Right cardiac atrium (tissue), 5 donors: ENCODE results near the gene TLE3. TPM values are rescaled to one million over a fixed set of nuclear protein-coding genes. Genes with fewer than 3 reads are reported as not detected.

Source experiments
- ATAC-seq, 2 donors: fragments of 200-7000 bp; cut with Tn5 transposase; one replicate each; pipeline versions ENCODE4 v1.8.0 to v1.9.1; 2020; ENCODE audit warnings: moderate library complexity in 2 of 2, mild to moderate bottlenecking in 1 of 2
- DNase-seq, 3 donors: peaks; one replicate each; pipeline ENCODE4 v3.0.0-alpha.2; 2020
- H3K27ac ChIP-seq: one replicate; pipeline ENCODE4 v1.5.1; 2013; ENCODE audit warnings: mild to moderate bottlenecking, low read length, control low read depth, moderate library complexity
- H3K27me3 ChIP-seq: one replicate; pipeline ENCODE4 v1.6.1; 2013; ENCODE audit not compliant: control insufficient read depth, insufficient read depth
- H3K4me1 ChIP-seq: one replicate; pipeline ENCODE4 v1.6.1; 2013; ENCODE audit warnings: low read length; ENCODE audit not compliant: control insufficient read depth, insufficient read depth
- H3K4me3 ChIP-seq: one replicate; pipeline ENCODE4 v1.5.1; 2013; ENCODE audit warnings: low read length, control low read depth
- H3K9me3 ChIP-seq: one replicate; pipeline ENCODE4 v1.6.1; 2013; ENCODE audit warnings: low read length; ENCODE audit not compliant: control insufficient read depth
- WGBS: extraction: QIAGEN DNeasy Blood & Tissue Kit; methylation state at CpG from one replicate; pipeline ENCODE4 v1.1.7; 2013; 5-methylcytosine and 5-hydroxymethylcytosine counted together
- intact Hi-C, 4 donors: fragments of 100-400 bp; cut with DNase I; formaldehyde crosslinking; loops; one replicate each; pipeline versions ENCODE4 v1.11.0 to v1.14.0; 2022 to 2023
- polyA plus RNA-seq: library from polyadenylated mRNA; stranded (reverse); fragments of 200-250 nt; gene quantifications from one replicate; pipeline ENCODE4 v1.2.3, GENCODE V29; 2013
- total RNA-seq, 4 donors: library from RNA; stranded (reverse); fragmentation: NEBNext Ultra II Directional; extraction: Animal tissue kit (Norgen Biotek cat#: 25700); gene quantifications; one replicate each; pipeline ENCODE4 v1.2.1, GENCODE V29; 2021
- donor health status: healthy with polysubstance abuse.
- donor health status: DM: no; HTN: yes; CAD: no.
- donor health status: DM: no; HTN: no; CAD: no.
- donor health status: DM: no; HTN: yes; CAD: no; lungs with severe emphysema.
- donor health status: DM: yes; HTN: yes; CAD: no.

TLE3 gene
- total and polyA plus RNA-seq, 5 donors: 10.7 to 35.4 (median 23.5) TPM

- peaks cover 17% of the 10 kb centered on the region for H3K4me1 ChIP-seq
- DNase-seq (no peak), ATAC-seq (peak; percentile 8 to 40)
- H3K27ac ChIP-seq: peak overlapping the region; percentile 9
- intact Hi-C loops: no loop called here
- no peaks in the 10 kb centered on the region for H3K27me3 ChIP-seq
- H3K9me3 ChIP-seq: no peaks in the 10 kb centered on the region
- WGBS: 61% methylated on average over 11 of the region's 11 CpGs
- H3K4me3 ChIP-seq: no peak overlapping the region
Measured at GRCh38 chr15:70025413-70026296, 72.1 kb downstream of the TLE3 start.

DNA sequence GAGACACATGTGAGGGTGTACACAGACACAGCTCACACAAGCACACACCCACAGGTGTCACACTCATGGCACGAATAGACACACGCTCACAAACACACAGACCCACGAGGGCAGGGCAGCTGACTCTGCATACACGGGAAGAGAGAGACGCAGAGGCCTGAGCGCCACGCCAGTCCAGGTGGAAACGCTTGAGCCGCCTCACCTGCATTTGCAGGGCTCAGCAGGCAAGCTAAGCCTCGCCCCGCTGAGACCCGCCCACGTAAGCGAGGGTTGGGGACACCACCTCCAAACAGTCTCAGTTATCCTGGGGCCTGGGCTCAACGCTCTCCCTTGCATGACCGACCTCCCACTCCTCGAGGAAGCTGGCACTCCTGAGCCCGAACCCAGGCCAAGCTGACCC is 73.2 kb downstream of the TLE3 start:
- DNase-seq: no peak
- 85% methylated on average over 18 of the region's 18 CpGs for WGBS
- Histone ChIP-seq H3K4me3 (no peak overlapping the region), H3K27me3 (no peaks in the 10 kb centered on the region), H3K9me3 (no peaks in the 10 kb centered on the region), H3K4me1 (peaks cover 17% of the 10 kb centered on the region), H3K27ac (no peak overlapping the region)
- intact Hi-C loops: no loop called here
- no peak for ATAC-seq

DNA sequence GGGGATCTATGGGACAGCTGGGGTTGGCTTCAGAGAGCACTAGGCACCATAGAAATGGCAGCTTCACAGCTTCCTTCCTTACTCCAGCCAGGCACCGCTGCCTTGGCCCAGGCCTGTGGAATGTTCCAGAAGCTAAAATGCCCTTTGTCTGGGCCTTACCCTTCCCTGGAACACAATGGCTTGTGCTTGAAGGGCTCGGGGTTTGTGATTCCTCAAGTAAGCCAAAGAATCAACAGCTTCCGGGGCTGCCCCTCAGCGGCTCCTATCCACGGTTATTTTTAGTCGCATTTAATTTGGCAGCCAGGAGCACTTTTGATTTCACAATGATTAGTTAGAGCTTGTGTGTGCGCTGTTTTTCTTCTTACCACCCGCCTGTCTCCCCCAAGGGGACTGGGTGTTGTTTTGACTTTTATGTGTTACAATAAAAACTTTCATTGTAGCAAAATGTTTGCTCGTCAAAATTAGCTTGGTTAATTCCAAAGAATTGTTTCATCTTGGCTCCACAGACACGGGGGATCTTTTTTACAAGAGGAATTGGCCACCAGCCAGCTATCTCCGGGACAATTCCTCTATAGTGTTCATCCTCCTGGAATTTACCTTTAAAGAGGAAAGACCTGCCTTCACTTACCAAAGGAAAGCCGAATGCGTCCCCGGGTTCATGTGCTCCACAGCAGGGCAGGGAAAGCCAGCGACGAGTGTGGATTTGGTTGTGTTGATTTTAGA is 73.8 kb downstream of the TLE3 start:
- Histone ChIP-seq H3K4me3 (no peak overlapping the region), H3K4me1 (peaks cover 17% of the 10 kb centered on the region), H3K27ac (no peak overlapping the region), H3K27me3 (no peaks in the 10 kb centered on the region), H3K9me3 (no peaks in the 10 kb centered on the region)
- intact Hi-C loops: no loop called here
- ATAC-seq (peak; percentile 59 to 84), DNase-seq (peak in 2 of 3 donors; percentile 51 to 71)
- WGBS: 27% methylated on average over 16 of the region's 16 CpGs

DNA sequence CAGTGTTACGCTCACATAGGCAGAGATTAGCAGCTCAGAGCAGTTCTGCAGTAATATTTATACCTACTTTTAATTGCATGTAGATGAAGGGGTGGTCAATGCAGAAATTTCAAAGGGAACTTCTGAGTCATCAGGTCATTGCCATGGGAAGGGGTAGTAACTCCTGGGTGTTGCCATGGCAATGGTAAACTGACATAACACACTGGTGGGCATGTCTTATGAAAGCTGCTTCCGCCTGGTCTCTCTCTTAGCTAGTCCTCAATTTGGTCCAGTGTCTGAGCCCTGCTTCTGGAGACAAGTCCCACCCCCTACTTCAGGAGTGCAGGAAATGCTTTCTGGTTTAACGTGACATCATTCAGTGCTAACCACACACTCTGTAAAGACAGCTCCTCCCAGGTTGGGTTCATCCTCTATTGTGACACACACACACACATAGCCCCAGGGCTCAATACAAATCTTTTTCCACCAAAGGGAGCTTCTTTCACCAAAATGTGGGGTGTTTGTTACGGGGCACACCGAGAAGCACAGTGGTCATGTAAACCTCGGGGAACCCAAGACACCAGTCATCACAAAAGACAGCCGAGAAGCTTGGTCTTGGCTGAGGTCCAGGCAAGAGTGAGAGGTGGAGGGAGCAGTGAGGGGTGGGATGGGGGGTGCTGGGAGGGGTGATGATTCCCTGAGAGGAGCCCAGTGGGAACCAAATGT is 74.5 kb downstream of the TLE3 start:
- WGBS: 75% methylated on average over 7 of the region's 7 CpGs
- peaks cover 17% of the 10 kb centered on the region for H3K4me1 ChIP-seq

GRCh38 chr15:70020229-70020628 is 77.5 kb downstream of the TLE3 start:
- no peaks in the 10 kb centered on the region for H3K27me3 ChIP-seq
- no peak overlapping the region for H3K27ac ChIP-seq
- DNase-seq (no peak), ATAC-seq (no peak)
- intact Hi-C loops: no loop called here
- H3K9me3 ChIP-seq: no peaks in the 10 kb centered on the region
- peaks cover 14% of the 10 kb centered on the region for H3K4me1 ChIP-seq
- 92% methylated on average over 5 of the region's 5 CpGs for WGBS
- no peak overlapping the region for H3K4me3 ChIP-seq

More for the DNA sequence above, 74.5 kb downstream of the TLE3 start:
- H3K4me3 ChIP-seq: no peak overlapping the region
- DNase-seq (no peak), ATAC-seq (peak; percentile 4 to 15)
- H3K9me3 ChIP-seq: no peaks in the 10 kb centered on the region
- H3K27ac ChIP-seq: no peak overlapping the region
- intact Hi-C loops: no loop called here
- no peaks in the 10 kb centered on the region for H3K27me3 ChIP-seq

- Histone ChIP-seq H3K4me3 (no peak overlapping the region), H3K9me3 (no peaks in the 10 kb centered on the region), H3K4me1 (peaks cover 10% of the 10 kb centered on the region), H3K27ac (no peak overlapping the region), H3K27me3 (no peaks in the 10 kb centered on the region)
- ATAC-seq: no peak
- no peak for DNase-seq
- intact Hi-C loops: no loop called here
- 87% methylated on average over 9 of the region's 9 CpGs for WGBS
Measured at GRCh38 chr15:70018646-70019600, 78.8 kb downstream of the TLE3 start.

- no peaks in the 10 kb centered on the region for H3K27me3 ChIP-seq
Measured at GRCh38 chr15:70017801-70018200, 79.9 kb downstream of the TLE3 start.

GRCh38 chr15:70017025-70017424 is 80.7 kb downstream of the TLE3 start:
- no peak for DNase-seq
- Histone ChIP-seq H3K9me3 (no peaks in the 10 kb centered on the region), H3K4me3 (no peak overlapping the region), H3K27ac (no peak overlapping the region), H3K4me1 (no peaks in the 10 kb centered on the region), H3K27me3 (no peaks in the 10 kb centered on the region)
- intact Hi-C loops: no loop called here
- ATAC-seq: no peak
- 73% methylated on average over 4 of the region's 4 CpGs for WGBS

More at GRCh38 chr15:70017801-70018200, 79.9 kb downstream of the TLE3 start:
- ATAC-seq (no peak), DNase-seq (no peak)
- intact Hi-C loops: no loop called here
- Histone ChIP-seq H3K4me3 (no peak overlapping the region), H3K9me3 (no peaks in the 10 kb centered on the region), H3K4me1 (peaks cover under 1% of the 10 kb centered on the region), H3K27ac (no peak overlapping the region)
- 88% methylated on average over 2 of the region's 2 CpGs for WGBS

DNA sequence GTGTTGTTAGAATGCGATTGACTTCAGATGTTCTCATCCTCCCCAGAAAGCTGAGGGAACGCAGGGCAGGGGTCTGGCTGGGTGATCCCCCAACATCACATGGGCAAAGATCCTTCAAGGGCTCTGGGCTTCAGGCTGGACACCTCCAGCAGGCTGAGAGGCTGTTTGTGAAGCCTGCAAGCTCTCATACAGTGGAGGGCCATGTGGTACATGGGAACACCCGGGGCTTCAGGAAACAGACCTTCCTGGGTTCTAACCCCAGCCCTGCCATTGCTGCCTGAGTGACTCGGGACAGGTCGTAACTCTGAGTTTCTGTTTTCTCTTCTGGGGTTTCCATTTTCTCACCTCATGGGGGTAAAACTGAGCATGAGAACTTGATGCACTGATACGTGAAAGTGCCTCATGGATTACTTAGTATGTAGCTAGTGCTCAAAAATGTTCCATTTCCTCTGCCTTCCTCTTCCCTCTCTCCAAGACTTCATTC is 81.2 kb downstream of the TLE3 start:
- ATAC-seq (no peak), DNase-seq (no peak)
- intact Hi-C loops: no loop called here
- WGBS: 75% methylated on average over 6 of the region's 6 CpGs
- Histone ChIP-seq H3K27me3 (no peaks in the 10 kb centered on the region), H3K4me3 (no peak overlapping the region), H3K27ac (no peak overlapping the region), H3K9me3 (no peaks in the 10 kb centered on the region), H3K4me1 (no peaks in the 10 kb centered on the region)

- H3K4me3 ChIP-seq: no peak overlapping the region
- H3K27ac ChIP-seq: no peak overlapping the region
- ATAC-seq (no peak), DNase-seq (no peak)
- WGBS: 61% methylated on average over 9 of the region's 9 CpGs
- H3K4me1 ChIP-seq: no peaks in the 10 kb centered on the region
- intact Hi-C loops: no loop called here
- H3K27me3 ChIP-seq: no peaks in the 10 kb centered on the region
- no peaks in the 10 kb centered on the region for H3K9me3 ChIP-seq
Measured at GRCh38 chr15:70014860-70015490, 82.7 kb downstream of the TLE3 start.
